Hematopoietic multipotent progenitor cell treated with erythropoietin and hydrocortisone succinate and interleukin-3 and kit ligand, for 15 days (in vitro differentiated cells): ENCODE results near the gene ADI1.
"Not testable (repeated sequence)": the region's sequence is repeated elsewhere in the genome, so short reads cannot be mapped to it uniquely, and the experiment has no call there.

Experiments
- DNase-seq: peaks from one replicate; pipeline ENCODE4 v3.0.0-alpha.2; 2015; ENCODE audit warnings: low spot score

ADI1 gene

GRCh38 chr2:3529316-3530025 lies 10.1 kb upstream of the ADI1 start:
- no peak for DNase-seq

GRCh38 chr2:3527886-3528785 lies 8.8 kb upstream of the ADI1 start:
- DNase-seq, result no peak

GRCh38 chr2:3526871-3527270 lies 7.5 kb upstream of the ADI1 start:
- no peak for DNase-seq

- DNase-seq, result no peak
Observed at GRCh38 chr2:3523551-3524041, 4.3 kb upstream of the ADI1 start.

GRCh38 chr2:3522961-3523421 lies 3.7 kb upstream of the ADI1 start:
- DNase-seq, result no peak

GRCh38 chr2:3520591-3520990 lies 1.3 kb upstream of the ADI1 start:
- DNase-seq, result no peak

GRCh38 chr2:3518496-3519254 lies 656 bp downstream of the ADI1 start:
- DNase-seq, result peak; percentile 70

GRCh38 chr2:3517948-3518495 lies 1.3 kb downstream of the ADI1 start:
- no peak for DNase-seq

GRCh38 chr2:3516831-3517230 lies 2.5 kb downstream of the ADI1 start:
- DNase-seq, result no peak

GRCh38 chr2:3515438-3515837 lies 3.9 kb downstream of the ADI1 start:
- DNase-seq, result not testable (repeated sequence)

- no peak for DNase-seq
Observed at GRCh38 chr2:3513026-3513810, 6.1 kb downstream of the ADI1 start.

- DNase-seq, result no peak
Observed at GRCh38 chr2:3512086-3512485, 7.2 kb downstream of the ADI1 start.

- DNase-seq, result no peak
Observed at GRCh38 chr2:3505771-3506170, 13.6 kb downstream of the ADI1 start.

GRCh38 chr2:3504741-3505140 lies 14.6 kb downstream of the ADI1 start:
- no peak for DNase-seq

GRCh38 chr2:3503483-3503882 lies 15.8 kb downstream of the ADI1 start:
- no peak for DNase-seq

- DNase-seq, result no peak
Observed at GRCh38 chr2:3503046-3503445, 16.3 kb downstream of the ADI1 start.

GRCh38 chr2:3500326-3500899 lies 18.9 kb downstream of the ADI1 start:
- no peak for DNase-seq

GRCh38 chr2:3498783-3499394 lies 20.4 kb downstream of the ADI1 start:
- no peak for DNase-seq

- DNase-seq, result not testable (repeated sequence)
Observed at GRCh38 chr2:3496708-3497080, 22.6 kb downstream of the ADI1 start.

GRCh38 chr2:3494984-3495666 lies 24.2 kb downstream of the ADI1 start:
- DNase-seq, result no peak
